Tibial nerve (tissue), 4 donors: ENCODE data around the gene SENP3. TPM values are rescaled to one million over a fixed set of nuclear protein-coding genes. Genes with fewer than 3 reads are reported as not detected.

Source experiments
- DNase-seq, 2 donors: peaks; one replicate each; pipeline ENCODE4 v3.0.0-alpha.2; 2019; ENCODE audit warnings: low spot score in 2 of 2
- H3K27ac ChIP-seq, 4 donors: fragments of 200-600 bp; sonication (generic) in 3 of 4; one replicate each; pipeline ENCODE4 v1.5.1; 2017 to 2019; ENCODE audit warnings: mild to moderate bottlenecking in 1 of 4
- H3K27me3 ChIP-seq, 2 donors: fragments of 200-600 bp; sonication (generic) in 1 of 2; one replicate each; pipeline versions ENCODE4 v1.5.1 to v1.6.0; 2017 to 2019
- H3K36me3 ChIP-seq, 3 donors: fragments of 200-600 bp; sonication (generic); one replicate each; pipeline ENCODE4 v1.5.1; 2018 to 2019
- H3K4me1 ChIP-seq, 4 donors: fragments of 200-600 bp; sonication (generic) in 3 of 4; one replicate each; pipeline ENCODE4 v1.5.1; 2017 to 2019
- H3K4me3 ChIP-seq, 4 donors: fragments of 200-600 bp; sonication (generic) in 3 of 4; one replicate each; pipeline ENCODE4 v1.5.1; 2017 to 2019; ENCODE audit warnings: mild to moderate bottlenecking in 1 of 4, moderate library complexity in 1 of 4
- H3K9me3 ChIP-seq, 4 donors: fragments of 200-600 bp; sonication (generic) in 3 of 4; one replicate each; pipeline ENCODE4 v1.5.1; 2017 to 2019
- CTCF ChIP-seq, 5 experiments: fragments of 200-600 bp in 3 of 5; fragments of 450-650 bp in 2 of 5; sonication (generic) in 3 of 5; IDR thresholded peaks; one replicate each; pipeline ENCODE4 v1.5.1; 2016 to 2019; ENCODE audit warnings: antibody characterized with exemption in 5 of 5, mild to moderate bottlenecking in 3 of 5, moderate library complexity in 2 of 5
- EP300 ChIP-seq, 2 donors: sonication (generic); formaldehyde crosslinking; IDR thresholded peaks; one replicate each; pipeline ENCODE4 v1.6.1; 2017; ENCODE audit warnings: antibody characterized with exemption in 2 of 2, mild to moderate bottlenecking in 1 of 2
- POLR2A ChIP-seq, 2 donors: fragments of 450-650 bp; IDR thresholded peaks; one replicate each; pipeline ENCODE4 v1.6.1; 2017; ENCODE audit warnings: antibody characterized with exemption in 2 of 2, mild to moderate bottlenecking in 2 of 2, moderate library complexity in 2 of 2
- WGBS, 2 donors: methylation state at CpG; one replicate each; pipeline ENCODE4 v1.1.5; 2018; 5-methylcytosine and 5-hydroxymethylcytosine counted together
- total RNA-seq, 4 donors: library from RNA; depleted of rRNA; stranded (reverse); fragments of >200 nt; gene quantifications; one replicate each; pipeline ENCODE4 v1.1.0, GENCODE V29; 2016

The SENP3 gene
- total RNA-seq, 4 donors from 2014 or later, result 54.3 to 75.4 (median 59.0) TPM

- 66 to 75% methylated on average over 11 of the region's 11 CpGs for WGBS, 2 donors
Observed at GRCh38 chr17:7538891-7539545, 22.7 kb upstream of the SENP3 start.

GRCh38 chr17:7541074-7541621 is 20.6 kb upstream of the SENP3 start:
- Histone ChIP-seq H3K27ac (no peak overlapping the region), H3K9me3 (peaks cover 0 to 7% (median 0%) of the 10 kb centered on the region in 4 donors), H3K36me3 (no peaks in the 10 kb centered on the region), H3K4me3 (no peak overlapping the region), H3K27me3 (no peaks in the 10 kb centered on the region), H3K4me1 (peaks cover 0 to 15% (median 0%) of the 10 kb centered on the region in 4 donors)
- no peak for DNase-seq
- TF ChIP-seq POLR2A (IDR thresholded peaks at IDR 0.05) (no peak), CTCF (IDR thresholded peaks at IDR 0.05) (no peak), EP300 (IDR thresholded peaks at IDR 0.05) (no peak)
- 94 to 95% methylated on average over 9 of the region's 9 CpGs for WGBS, 2 donors

More at GRCh38 chr17:7538891-7539545, 22.7 kb upstream of the SENP3 start:
- Histone ChIP-seq H3K9me3 (peaks cover 0 to 7% (median 0%) of the 10 kb centered on the region in 4 donors), H3K36me3 (no peaks in the 10 kb centered on the region), H3K27ac (no peak overlapping the region), H3K4me1 (peaks cover 0 to under 1% (median 0%) of the 10 kb centered on the region in 4 donors), H3K4me3 (no peak overlapping the region), H3K27me3 (no peaks in the 10 kb centered on the region)
- TF ChIP-seq POLR2A (IDR thresholded peaks at IDR 0.05), result no peak
- no peak for TF ChIP-seq EP300 (IDR thresholded peaks at IDR 0.05)
- TF ChIP-seq CTCF (IDR thresholded peaks at IDR 0.05), result no peak
- no peak for DNase-seq

GRCh38 chr17:7544911-7545310 is 16.8 kb upstream of the SENP3 start:
- H3K27ac ChIP-seq, result no peak overlapping the region
- no peak overlapping the region for H3K4me3 ChIP-seq
- WGBS, 2 donors, result 55 to 61% methylated on average over 6 of the region's 6 CpGs
- no peaks in the 10 kb centered on the region for H3K9me3 ChIP-seq
- no peak for DNase-seq
- TF ChIP-seq EP300 (IDR thresholded peaks at IDR 0.05) (no peak), CTCF (IDR thresholded peaks at IDR 0.05) (no peak), POLR2A (IDR thresholded peaks at IDR 0.05) (no peak)
- peaks cover 0 to 31% (median 6%) of the 10 kb centered on the region in 4 donors for H3K4me1 ChIP-seq
- no peaks in the 10 kb centered on the region for H3K36me3 ChIP-seq
- H3K27me3 ChIP-seq, result no peaks in the 10 kb centered on the region

GRCh38 chr17:7548585-7549400 is 12.9 kb upstream of the SENP3 start, which contains the start of gene TNFSF12:
Gene TNFSF12, plus strand, starts transcription at chr17:7549058. Its CDS starts 96 bp downstream, at chr17:7549154.
- peak in 2 of 5 experiments; percentile 41 to 67 for TF ChIP-seq CTCF (IDR thresholded peaks at IDR 0.05)
- TF ChIP-seq POLR2A (IDR thresholded peaks at IDR 0.05), result no peak
- peak within 1 kb of the TSS; percentile 61 to 74 (median 71) for H3K4me3 ChIP-seq
- H3K4me1 ChIP-seq, result peaks cover 0 to 47% (median 9%) of the 10 kb centered on the region in 4 donors
- H3K27me3 ChIP-seq, result no peaks in the 10 kb centered on the region
- H3K36me3 ChIP-seq, result peaks cover 0 to 22% (median 0%) of the 10 kb centered on the region in 3 donors
- 1 to 2% methylated on average over 22 to 47 of the region's 65 CpGs for WGBS, 2 donors
- no peaks in the 10 kb centered on the region for H3K9me3 ChIP-seq
- peak within 1 kb of the TSS; percentile 74 to 94 (median 91) for H3K27ac ChIP-seq
- DNase-seq, result peak; percentile 61 to 63
